Activated B cell treated with CpG ODN at 0.5 μM for 24 hours (primary cell): ENCODE measurements around the gene DOP1B. TPM values are rescaled to one million over a fixed set of nuclear protein-coding genes. Genes with fewer than 3 reads are reported as not detected.

ENCODE experiments used
- ATAC-seq: fragments of 200-7000 bp; cut with Tn5 transposase; one replicate; pipeline ENCODE4 v1.10.0; 2021; ENCODE audit warnings: low read depth, mild to moderate bottlenecking, moderate library complexity
- CTCF ChIA-PET: fragments of 350-600 bp; sonication (Branson Sonifier 250); formaldehyde crosslinking; loops from one replicate; lab custom pipeline; 2021; ENCODE audit warnings: antibody characterized with exemption; lab: Charles Lee
- POLR2A ChIA-PET: fragments of 350-600 bp; sonication (Branson Sonifier 250); formaldehyde crosslinking; loops from one replicate; lab custom pipeline; 2021; ENCODE audit warnings: antibody characterized with exemption; lab: Charles Lee
- DNase-seq: peaks from one replicate; pipeline ENCODE4 v3.0.0; 2022
- H3K27ac Mint-ChIP-seq: one replicate; pipeline ENCODE4 v1.8.0; 2020; ENCODE audit warnings: mixed read lengths
- H3K27me3 Mint-ChIP-seq: one replicate; pipeline ENCODE4 v1.8.0; 2021; ENCODE audit warnings: mixed read lengths
- H3K36me3 Mint-ChIP-seq: one replicate; pipeline ENCODE4 v1.8.0; 2021; ENCODE audit warnings: low read depth, mixed read lengths
- H3K4me1 Mint-ChIP-seq: one replicate; pipeline ENCODE4 v1.8.0; 2021; ENCODE audit warnings: mixed read lengths
- H3K4me3 Mint-ChIP-seq: one replicate; pipeline ENCODE4 v1.8.0; 2020; ENCODE audit warnings: mild to moderate bottlenecking, mixed read lengths
- H3K9me3 Mint-ChIP-seq: one replicate; pipeline ENCODE4 v1.8.0; 2020; ENCODE audit warnings: mixed read lengths
- intact Hi-C: fragments of 100-400 bp; cut with micrococcal nuclease; formaldehyde crosslinking; loops from one replicate; pipeline ENCODE4 v1.15.1; 2024
- total RNA-seq: library from RNA; stranded (reverse); gene quantifications from 2 replicates; pipeline ENCODE4 v1.2.3, GENCODE V29; 2022
- TF ChIP-seq, protein P1 (sequence below): fragments of 200-600 bp; IDR thresholded peaks from one replicate; pipeline ENCODE4 v1.8.0; 2022; ENCODE audit warnings: antibody characterized with exemption, mild to moderate bottlenecking

The DOP1B gene
- total RNA-seq, 1 donor from 2014 or later: 33.9 TPM

DNA sequence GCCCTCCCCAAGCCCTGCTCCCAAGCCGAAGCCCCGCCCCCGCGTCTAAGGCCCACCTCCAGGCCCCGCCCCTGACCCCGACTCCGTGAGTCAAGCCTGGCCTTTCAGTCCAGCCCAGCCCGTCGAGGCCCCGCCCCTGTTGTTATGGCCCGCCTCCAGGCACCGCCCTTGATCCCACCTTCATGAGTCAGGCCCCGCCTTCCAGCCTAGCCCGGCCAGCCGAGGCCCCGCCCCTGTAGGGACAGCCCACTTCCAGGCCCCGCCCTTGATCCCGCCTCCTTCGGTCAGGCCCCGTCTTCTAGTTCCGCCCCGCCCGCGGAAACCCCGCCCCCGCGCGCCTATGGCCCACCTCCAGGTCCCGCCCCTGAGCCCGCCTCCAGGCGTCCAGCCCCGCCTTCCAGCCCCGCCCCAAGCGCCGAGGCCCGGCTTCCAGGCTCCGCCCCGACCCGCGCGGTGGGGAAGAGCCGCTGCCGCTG is 247 bp upstream of the DOP1B start:
- H3K4me1 Mint-ChIP-seq: peaks cover 32% of the 10 kb centered on the region
- ATAC-seq: peak; percentile 91
- peak overlapping the region; percentile 77 for H3K27ac Mint-ChIP-seq
- no peaks in the 10 kb centered on the region for H3K9me3 Mint-ChIP-seq
- ChIA-PET POLR2A (interaction anchor here (0.6 to 2.6 kb wide), 10 partner anchors 9 to 164 kb away, joined by 3 to 15 read pairs (median 4); partner anchors contain the start of genes CBR3, MORC3 and SETD4), CTCF (no interaction called here)
- H3K27me3 Mint-ChIP-seq: no peaks in the 10 kb centered on the region
- DNase-seq: peak; percentile 100
- intact Hi-C loops: loop anchor here (1.0 to 10.0 kb wide), 13 partner anchors 15 to 1109 kb away; partner anchors contain the start of genes CBR3, CHAF1B, MORC3 and RUNX1
- H3K4me3 Mint-ChIP-seq: peak overlapping the region; percentile 85
- TF ChIP-seq, protein P1, sequence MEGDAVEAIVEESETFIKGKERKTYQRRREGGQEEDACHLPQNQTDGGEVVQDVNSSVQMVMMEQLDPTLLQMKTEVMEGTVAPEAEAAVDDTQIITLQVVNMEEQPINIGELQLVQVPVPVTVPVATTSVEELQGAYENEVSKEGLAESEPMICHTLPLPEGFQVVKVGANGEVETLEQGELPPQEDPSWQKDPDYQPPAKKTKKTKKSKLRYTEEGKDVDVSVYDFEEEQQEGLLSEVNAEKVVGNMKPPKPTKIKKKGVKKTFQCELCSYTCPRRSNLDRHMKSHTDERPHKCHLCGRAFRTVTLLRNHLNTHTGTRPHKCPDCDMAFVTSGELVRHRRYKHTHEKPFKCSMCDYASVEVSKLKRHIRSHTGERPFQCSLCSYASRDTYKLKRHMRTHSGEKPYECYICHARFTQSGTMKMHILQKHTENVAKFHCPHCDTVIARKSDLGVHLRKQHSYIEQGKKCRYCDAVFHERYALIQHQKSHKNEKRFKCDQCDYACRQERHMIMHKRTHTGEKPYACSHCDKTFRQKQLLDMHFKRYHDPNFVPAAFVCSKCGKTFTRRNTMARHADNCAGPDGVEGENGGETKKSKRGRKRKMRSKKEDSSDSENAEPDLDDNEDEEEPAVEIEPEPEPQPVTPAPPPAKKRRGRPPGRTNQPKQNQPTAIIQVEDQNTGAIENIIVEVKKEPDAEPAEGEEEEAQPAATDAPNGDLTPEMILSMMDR: no peak
- peaks cover 11% of the 10 kb centered on the region for H3K36me3 Mint-ChIP-seq

DNA sequence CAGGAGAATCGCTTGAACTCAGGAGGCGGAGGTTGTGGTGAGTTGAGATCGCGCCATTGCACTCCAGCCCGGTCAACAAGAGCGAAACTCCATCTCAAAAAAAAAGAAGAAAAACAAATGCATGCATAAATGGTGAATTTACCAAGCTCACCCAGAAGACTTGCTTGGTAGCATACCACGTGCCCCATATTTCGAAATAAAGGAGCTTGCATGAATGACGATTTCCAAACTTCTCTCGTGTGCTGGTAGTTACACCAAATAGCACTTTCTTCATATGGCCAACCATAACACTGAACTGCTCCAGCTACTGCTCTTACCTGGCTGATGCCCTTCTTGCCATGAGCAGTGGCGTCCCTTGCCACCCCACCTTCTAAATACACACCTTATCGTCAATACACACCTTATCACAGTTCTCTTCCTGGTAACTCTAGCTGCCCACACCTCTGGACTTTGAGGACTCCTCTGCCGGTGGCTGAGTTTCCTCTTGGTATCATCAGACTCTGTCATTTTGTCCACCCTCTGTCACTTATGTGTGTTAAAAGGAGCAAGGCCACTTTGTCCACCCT is 2.8 kb downstream of the DOP1B start:
- Mint-ChIP-seq H3K9me3 (no peaks in the 10 kb centered on the region), H3K4me1 (peaks cover 40% of the 10 kb centered on the region), H3K27ac (no peak overlapping the region), H3K4me3 (no peak overlapping the region), H3K27me3 (no peaks in the 10 kb centered on the region), H3K36me3 (peaks cover 25% of the 10 kb centered on the region)
- CTCF ChIA-PET: no interaction called here
- TF ChIP-seq, protein P1: no peak
- intact Hi-C loops: loop anchor here (5.0 to 10.0 kb wide), 3 partner anchors 825 to 1112 kb away; partner anchors contain the start of genes RUNX1 and VPS26C
- ATAC-seq: no peak
- POLR2A ChIA-PET: no interaction called here
- DNase-seq: no peak

DNA sequence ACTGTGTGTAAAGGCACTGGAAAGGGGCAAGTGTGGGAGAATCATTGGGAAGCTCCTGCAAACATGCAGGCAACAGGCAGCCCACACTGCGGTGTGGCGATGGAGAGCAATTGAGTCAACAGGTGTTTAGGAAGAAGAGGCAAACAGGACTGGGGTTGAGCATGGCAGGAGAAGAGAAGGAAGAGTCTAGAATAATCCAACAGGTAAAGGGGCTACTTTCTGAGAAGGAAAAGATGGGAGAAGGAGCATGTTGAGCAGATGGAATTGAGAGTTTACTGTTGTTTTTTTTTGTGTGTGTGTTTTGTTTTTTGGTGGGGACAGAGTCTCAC is 4.2 kb downstream of the DOP1B start:
- no peak overlapping the region for H3K4me3 Mint-ChIP-seq
- ATAC-seq (no peak), DNase-seq (no peak)
- CTCF ChIA-PET: no interaction called here
- POLR2A ChIA-PET: no interaction called here
- TF ChIP-seq, protein P1: no peak
- intact Hi-C loops: no loop called here
- H3K27ac Mint-ChIP-seq: no peak overlapping the region
- H3K36me3 Mint-ChIP-seq: peaks cover 33% of the 10 kb centered on the region
- no peaks in the 10 kb centered on the region for H3K27me3 Mint-ChIP-seq
- peaks cover 38% of the 10 kb centered on the region for H3K4me1 Mint-ChIP-seq
- H3K9me3 Mint-ChIP-seq: no peaks in the 10 kb centered on the region

DNA sequence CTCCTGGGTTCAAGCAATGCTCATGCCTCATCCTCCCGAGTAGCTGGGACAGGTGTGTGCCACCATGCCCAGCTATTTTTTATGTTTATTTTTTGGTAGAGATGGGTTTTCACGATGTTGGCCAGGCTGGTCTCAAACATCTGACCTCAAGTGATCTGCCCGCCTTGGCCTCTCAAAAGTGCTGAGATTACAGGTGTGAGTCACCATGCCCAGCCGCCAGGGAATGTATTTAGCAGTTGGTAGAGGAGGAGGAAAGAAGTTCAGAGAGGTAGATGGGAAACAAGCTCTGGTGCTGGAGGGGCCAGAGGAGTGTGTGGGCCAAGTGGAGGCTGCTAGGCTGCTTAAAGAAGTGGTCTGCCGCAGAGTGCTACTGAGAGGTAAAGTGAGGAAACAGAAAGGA is 6.0 kb downstream of the DOP1B start:
- intact Hi-C loops: no loop called here
- CTCF ChIA-PET: no interaction called here
- TF ChIP-seq, protein P1: no peak
- peak overlapping the region; percentile 30 for H3K27ac Mint-ChIP-seq
- no peaks in the 10 kb centered on the region for H3K9me3 Mint-ChIP-seq
- no peak overlapping the region for H3K4me3 Mint-ChIP-seq
- no peak for DNase-seq
- peaks cover 35% of the 10 kb centered on the region for H3K4me1 Mint-ChIP-seq
- POLR2A ChIA-PET: interaction anchor here (0.7 kb wide), 1 partner anchor 31 kb away, joined by 6 read pairs; no protein-coding TSS in a partner anchor
- H3K27me3 Mint-ChIP-seq: no peaks in the 10 kb centered on the region
- H3K36me3 Mint-ChIP-seq: peaks cover 51% of the 10 kb centered on the region
- ATAC-seq: no peak
